ENCODE measurements around the gene SH3PXD2B.
"Not testable (repeated sequence)": the region's sequence is repeated elsewhere in the genome, so short reads cannot be mapped to it uniquely, and the experiment has no call there.

Gene SH3PXD2B

DNA sequence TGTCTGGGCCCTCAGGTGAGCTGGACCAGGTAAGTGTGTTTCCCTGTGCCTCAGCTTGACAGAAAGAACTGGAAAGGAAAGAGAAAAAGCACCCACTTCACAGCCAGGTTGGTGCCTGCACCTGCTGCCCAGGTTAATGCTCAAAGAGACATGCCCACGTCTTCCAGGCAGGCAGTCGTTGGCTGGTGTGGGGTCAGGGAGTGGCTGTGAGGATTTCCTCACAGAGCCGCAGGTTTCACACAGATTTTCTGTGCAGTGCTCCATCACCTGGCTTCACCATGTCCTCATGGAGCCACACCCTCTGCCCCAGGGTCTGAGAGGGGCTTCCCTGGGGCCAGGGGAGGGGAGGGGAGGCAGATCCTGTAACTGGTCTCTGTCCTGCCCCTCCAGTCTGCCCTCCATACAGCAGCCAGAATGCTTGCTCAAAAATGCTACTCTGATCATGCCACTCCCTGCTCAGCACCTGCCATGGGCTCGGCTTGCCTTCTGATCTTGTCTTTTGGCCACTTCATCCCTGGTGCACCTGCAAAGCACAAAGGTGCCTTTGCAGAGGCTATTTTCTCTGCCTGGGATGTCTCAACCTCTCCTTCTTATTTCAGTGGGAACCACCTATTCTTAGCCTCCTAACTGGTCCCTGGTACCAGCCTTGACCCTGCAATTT lies 88.2 kb downstream of the SH3PXD2B start:
- no peak for DNase-seq (ENCODE audit: low spot score)

DNA sequence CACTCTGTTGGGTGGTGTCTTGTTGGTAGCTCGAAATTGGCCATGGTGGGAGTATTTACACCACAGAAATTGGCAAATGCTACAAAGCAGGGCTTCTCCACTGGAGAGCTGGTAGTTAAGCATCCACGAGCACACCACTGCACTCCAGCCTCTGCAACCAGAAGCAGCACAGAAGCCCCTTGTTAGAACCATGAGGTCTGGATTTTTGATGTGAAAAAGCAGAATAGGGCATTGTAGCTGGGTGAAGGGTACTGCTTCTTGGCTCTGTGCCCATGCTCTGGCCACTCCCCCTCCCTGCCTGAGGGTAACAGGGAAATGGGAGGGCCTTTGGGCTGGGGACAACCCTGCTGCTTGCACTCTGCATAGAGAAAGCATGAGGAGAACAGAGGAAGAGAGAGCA lies 89.6 kb downstream of the SH3PXD2B start:
- no peak for DNase-seq (ENCODE audit: low spot score)

DNA sequence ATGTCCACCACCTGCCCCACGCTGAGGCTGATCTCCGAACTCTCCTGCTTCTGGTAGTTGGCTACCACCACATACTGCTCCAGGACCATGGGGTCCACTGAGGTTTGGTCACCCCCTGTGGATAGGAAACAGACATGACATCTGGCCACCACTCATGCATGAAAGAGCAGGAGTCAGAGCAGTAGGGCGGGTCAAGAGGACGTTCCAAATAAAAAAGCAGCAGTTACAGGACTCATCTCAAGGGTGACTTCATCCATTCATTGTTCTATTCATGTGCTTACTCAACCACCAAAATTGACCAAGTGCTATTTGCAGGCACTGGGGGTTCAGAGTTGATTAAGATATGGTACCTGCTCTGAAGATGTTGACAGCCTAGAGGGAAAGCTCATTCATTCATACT lies 91.6 kb downstream of the SH3PXD2B start:
- DNase-seq (ENCODE audit: low spot score): peak; percentile 59

DNA sequence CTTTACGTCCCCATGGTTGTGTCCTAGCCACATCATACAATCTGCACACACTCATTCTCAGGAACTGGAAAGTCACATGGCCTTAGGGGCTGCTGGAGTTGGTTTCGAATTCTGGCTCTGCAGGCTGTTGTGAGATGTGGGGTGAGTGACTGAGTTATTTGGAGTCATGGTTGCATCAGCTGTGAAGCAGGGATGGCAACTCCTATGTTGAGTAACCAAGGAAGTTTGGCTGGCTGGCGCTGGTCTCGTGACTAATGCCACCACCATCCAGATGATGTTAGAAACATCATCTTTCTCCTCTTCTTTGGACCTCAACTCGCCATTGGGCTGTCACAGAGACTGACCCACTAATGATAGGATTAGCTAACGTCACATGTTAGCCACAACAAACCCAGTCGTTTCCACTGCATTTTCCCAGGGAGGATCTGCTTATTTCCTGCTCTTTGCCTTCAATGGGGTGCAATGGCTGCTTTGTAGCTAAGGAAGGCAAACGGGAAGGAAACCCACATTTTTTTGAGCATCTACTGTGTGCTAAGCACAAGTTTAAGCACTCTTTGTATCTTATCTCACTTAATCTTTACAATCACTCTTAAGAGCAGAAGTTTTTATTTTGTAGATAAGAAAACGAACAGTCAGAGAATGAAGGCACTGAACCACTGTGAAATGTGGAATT lies 92.6 kb downstream of the SH3PXD2B start:
- DNase-seq (ENCODE audit: low spot score): peak; percentile 97

DNA sequence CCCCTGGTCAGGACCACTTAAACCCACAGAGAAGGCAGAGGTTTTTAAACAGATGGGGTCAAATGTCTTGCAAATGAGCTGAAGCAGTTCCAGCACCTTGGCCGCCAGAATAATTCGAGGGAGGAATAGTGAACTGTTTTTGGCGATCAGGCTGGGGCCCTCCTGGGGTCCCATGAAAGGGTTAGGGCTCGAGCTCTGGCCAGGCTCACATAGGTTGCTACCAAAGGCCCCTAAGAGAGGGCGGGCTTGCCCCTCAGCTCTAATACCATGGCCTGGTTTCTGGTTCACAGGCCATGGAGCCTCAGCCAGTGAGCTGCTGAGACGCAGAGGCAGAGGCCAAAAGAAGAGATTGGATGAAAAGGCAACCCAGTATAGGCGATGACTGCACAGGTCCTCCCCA lies 96.0 kb downstream of the SH3PXD2B start:
- no peak for DNase-seq (ENCODE audit: low spot score)

DNA sequence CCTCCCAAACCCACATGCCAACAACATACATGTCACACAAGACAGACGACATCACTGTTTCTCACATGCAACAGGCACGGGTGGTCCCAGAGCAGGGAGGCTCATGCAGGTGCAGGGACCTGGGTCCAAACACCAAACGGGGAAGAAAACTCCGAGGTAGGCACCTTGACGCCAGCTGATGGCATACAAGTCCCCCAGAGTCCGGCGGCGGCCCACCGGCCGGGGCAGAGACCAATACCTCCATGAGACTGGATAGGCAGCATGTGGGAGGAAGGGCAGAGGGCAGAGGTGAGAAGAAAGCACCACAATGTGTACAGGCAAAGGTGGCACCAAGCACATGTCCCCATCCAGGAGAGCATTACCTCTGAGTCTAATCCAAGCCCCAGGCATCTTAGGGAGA lies 97.8 kb downstream of the SH3PXD2B start:
- no peak for DNase-seq (ENCODE audit: low spot score)

DNA sequence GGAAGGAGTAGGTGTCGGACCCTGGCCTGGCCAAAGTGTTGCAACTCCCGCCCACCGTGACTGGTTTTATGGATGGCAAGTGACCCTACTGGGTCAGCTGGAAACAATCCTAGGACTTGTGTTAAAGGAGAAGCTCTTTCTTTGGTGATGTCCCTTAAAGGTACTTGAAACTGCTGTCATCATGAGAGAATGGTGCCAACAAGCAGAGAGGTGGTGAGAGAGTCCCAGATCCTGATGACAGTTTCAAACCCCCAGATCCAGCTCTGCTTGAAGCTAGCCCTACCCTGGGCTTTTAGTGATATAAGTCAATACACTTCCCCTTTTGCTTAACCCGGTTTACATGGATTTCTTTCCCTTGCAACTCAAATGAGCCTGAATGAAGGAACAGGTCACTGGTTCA lies 98.3 kb downstream of the SH3PXD2B start:
- DNase-seq (ENCODE audit: low spot score): no peak

DNA sequence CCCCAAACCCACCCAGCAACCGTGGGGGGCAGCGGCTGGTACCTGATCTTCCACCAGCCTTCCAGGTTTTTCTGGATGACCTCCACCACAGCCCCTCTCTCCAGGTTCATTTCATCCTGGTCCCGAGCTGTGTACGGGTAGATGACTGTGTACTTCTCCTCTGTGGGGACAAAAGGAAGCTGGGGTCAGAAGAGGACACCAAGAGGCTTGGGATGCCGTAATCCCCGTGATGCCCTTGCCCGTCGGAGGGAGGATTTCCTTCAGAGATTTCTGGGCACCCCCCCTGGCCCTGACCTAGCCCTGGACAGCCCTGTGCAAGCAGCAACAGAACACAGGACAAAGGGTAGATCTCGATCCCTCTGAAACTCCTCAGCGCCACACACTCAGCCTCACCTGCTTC lies 100.5 kb downstream of the SH3PXD2B start:
- DNase-seq (ENCODE audit: low spot score): no peak

DNA sequence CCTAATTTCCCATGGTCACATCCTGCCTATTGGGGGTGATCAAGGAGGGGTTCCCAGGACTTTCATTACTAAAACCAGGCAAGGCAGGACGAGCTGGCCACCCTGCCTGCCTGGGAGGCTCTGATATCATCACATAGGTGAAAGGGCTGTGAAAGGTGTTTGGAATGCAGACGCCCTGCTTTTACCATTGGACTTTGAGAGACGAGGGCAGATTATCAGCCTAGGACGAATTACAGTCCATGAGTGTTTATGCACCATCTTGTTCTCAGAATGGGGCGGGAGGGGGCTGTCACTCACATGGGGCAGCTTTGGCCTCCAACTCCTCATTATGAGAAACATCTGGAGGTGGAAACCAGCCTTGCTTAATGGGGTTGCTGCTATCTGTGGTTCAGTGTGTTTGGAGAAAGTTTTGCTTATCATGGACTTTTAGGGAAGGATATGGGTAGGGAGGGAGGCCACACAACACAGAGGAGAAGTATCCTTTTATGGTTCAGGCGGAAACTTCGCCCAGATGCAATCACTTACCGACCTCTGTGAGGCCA lies 101.0 kb downstream of the SH3PXD2B start:
- DNase-seq (ENCODE audit: low spot score): no peak

DNA sequence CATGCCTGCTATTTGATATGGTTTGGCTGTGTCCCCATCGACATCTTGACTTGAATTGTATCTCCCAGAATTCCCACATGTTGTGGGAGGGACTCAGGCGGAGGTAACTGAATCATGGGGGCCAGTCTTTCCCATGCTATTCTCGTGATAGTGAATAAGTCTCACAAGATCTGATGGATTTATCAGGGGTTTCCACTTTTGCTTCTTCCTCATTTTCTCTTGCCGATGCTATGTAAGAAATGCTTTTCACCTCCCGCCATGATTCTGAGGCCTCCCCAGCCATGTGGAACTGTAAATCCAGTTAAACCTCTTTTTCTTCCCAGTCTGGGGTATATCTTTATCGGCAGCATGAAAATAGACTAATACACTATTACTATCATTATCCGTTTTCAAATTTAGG lies 101.8 kb downstream of the SH3PXD2B start:
- not testable (repeated sequence) for DNase-seq (ENCODE audit: low spot score)

DNA sequence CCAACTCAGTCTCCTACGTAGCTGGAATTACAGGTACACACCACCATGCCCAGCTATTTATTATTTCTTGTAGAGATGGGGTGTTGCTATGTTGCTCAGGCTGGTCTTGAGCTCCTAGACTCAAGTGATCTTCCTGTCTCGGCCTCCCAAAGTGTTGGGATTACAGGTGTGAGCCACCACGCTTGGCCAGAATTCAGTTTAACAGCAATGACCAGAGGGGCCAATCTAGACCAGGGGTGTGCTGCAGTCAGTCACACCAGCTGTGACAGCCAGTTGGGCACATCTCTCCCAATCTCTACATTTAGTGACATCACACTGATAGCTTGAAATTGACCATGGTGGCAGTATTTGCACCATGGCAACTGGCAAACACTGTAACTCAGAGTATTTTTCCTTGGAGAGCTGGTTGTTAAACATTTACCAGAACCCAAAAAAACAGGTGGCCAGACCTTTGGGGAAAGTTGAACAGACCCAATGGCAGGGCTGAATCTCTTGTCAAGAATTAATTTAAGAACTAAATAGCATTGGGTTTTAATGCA lies 103.0 kb downstream of the SH3PXD2B start:
- no peak for DNase-seq (ENCODE audit: low spot score)

DNA sequence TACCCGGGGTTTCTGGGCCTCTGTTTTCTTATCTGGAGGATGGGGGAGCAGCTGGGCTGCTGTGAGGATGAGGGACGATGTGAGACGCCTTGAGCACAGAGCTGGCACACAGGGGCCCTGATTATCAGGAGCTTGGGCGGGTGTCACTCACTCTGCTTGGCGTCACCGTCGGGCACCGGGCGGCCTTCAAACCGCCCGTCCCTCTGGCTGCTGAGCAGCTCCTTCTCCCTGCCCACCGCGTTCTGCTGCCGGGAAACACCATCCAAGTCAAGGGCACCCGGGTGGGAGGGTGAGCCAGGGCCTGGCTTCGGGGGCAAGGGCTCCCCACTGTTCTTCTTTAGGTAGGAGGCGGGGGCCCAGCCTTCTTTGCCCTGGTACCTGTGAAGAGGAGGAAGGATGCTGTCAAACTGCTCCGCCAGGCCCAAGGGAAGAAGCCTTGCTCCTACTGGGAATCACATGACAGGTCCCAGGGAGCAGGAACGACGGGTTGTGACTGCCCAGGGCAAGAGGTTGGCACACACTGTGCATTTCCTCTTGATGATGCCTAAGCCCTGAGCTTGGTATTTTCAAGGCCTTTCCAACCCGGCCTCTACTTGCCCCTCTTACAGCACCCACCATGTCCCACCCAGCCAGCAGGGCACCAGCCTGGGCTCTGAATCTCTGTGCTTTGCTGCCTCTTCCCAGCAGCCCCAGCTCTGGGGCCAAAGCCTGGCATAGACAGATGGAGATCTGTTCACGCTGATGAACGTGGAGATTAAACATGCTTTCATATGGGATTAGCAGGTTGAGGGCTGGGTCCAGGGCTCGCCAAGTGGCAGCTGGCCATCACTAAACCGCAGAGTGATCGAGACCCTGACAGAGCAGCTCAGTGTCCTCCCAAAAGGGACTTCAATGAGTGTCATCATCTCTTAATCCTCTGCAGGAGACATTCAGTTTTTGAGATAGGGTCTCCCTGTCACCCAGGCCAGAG lies 103.8 kb downstream of the SH3PXD2B start:
- no peak for DNase-seq (ENCODE audit: low spot score)

DNA sequence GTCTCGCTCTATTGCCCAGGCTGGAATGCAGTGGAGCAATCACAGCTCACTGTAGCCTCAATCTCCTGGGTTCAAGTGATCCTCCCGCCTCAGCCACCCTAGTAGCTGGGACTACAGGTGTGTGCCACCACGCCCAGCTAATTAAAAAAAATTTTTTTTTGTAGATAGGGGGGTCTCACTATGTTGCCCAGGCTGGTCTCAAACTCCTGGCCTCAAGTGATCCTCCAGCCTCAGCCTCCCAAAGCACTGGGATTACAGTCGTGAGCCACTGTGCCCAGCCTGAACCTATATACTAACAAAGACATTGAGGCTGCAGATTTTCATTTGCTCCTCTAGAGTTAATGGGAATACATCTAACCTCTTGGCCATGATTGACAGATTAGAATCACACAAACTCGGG lies 105.6 kb downstream of the SH3PXD2B start:
- DNase-seq (ENCODE audit: low spot score): not testable (repeated sequence)

DNA sequence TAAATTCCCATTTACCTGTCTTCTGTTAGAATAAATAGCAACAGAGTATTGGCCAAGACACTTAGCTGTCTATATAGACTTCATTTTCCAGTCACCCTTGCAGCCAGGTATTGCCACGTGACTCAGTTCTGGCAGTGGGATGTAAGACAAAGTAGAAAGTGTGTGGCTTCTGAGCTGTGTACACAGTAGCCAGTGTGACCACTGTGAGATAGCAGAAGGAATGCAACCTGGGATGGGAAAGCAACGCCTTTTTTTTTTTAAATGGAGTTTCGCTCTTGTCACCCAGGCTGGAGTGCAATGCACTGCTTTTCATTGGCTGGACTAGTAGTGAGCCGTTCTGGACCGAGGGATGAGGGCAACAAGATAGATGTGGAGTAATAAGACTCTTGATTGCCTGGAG lies 106.2 kb downstream of the SH3PXD2B start:
- DNase-seq (ENCODE audit: low spot score): no peak

DNA sequence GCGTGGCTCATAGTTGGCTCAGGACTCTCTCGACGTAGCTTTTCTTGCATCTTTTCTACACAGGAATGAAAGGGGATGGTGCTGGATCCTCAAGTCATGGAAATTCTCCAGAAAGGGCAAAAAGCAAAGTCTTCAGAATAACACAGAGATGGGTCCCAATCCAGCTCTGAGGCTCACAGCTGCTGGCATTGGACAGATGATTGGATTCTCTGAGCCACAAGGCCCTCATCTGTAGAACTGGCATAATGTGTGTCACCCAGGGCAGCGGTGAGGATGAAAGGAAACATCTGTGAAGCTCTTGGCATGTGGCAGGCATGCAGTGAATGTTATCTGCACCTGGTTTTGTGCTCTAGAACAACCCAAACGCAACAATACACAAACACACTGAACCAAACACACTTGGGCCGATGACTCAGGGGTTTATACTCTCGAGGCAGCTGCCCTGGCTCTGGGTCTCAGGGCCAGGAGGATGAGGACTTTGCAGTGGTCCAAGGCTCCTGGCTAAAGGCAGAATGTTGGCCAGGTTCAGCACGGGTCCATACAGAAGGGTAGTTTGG lies 106.8 kb downstream of the SH3PXD2B start:
- no peak for DNase-seq (ENCODE audit: low spot score)

DNA sequence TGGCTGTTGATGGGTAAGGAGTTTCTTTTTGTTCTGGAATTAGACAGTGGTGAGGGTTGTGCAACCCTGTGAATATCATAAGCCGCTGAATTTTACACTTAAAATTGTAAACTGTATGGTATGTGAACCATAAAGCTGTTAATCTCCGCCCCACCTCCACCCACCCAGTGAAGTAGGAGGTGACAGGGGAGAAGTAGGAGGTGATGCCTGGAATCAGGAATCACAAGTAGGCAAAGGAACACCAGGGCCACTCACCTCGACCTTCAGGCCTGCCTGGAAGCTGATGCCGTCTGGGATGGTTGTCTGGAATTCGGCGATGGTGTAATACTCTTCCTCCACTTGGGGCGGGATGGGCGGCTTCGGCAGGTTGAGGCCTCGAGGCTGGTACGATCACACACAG lies 108.4 kb downstream of the SH3PXD2B start:
- DNase-seq (ENCODE audit: low spot score): no peak

DNA sequence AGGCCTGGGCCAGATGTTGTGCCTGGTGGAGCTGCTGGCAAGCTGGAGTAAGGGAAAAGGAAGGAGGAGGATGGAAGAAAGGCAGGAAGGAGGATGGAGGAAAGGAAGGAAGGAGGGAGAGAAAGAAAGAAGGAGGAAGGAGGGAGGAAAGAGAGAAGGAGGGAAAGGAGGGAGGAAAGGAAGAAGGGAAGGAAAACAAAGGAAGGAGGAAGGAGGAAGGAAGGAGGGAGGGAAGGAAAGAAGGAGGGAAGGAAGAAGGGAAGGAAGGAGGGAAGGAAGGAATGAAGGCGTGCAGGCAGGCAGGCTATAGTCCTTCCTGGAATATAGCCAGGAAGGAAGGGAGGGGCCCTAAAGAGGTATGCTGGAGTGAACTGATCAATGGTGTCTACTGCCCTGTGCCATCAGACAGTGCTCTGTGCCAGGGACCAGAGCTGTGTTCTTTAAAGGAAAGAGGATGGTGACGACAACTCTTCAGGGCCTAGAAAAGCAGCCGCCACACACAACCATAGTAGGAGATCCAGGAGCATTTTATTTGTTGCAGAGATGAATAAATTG lies 109.4 kb downstream of the SH3PXD2B start:
- no peak for DNase-seq (ENCODE audit: low spot score)

DNA sequence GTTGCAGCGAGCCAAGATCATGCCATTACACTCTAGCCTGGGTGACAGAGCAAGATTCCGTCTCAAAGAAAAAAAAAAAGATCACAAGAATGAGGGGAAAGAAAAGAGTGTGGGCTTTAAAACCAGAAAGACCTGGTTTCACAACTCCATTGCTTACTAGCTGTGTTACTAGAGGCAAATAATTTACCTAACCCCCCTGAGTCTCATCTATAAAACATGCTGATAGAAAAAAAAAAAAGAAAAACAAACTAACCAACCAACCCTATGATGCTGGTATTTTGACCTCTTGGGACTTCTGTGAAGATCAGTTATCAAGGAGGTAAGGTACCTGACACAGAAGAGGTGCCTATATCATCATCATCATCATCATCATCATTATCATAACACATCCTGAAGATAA lies 110.6 kb downstream of the SH3PXD2B start:
- no peak for DNase-seq (ENCODE audit: low spot score)

DNA sequence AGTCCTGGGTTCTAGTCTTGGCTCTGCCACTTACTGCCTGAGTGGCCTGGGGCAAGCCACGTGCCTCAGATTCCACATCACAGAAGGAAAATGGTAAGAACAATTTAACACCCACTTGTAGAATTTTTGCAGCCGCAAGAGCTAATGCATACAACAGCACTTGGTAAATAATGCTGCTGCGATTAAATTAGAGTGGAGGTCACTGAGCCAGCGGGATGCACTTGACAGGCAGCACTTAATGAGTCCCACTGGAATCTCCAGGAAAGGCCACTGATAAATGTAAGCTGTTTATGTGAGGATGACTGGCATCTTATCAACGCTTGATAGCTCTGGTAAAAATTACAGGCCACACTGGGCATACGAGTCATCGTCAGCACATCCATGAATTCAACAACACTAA lies 111.4 kb downstream of the SH3PXD2B start:
- DNase-seq (ENCODE audit: low spot score): peak; percentile 42

DNA sequence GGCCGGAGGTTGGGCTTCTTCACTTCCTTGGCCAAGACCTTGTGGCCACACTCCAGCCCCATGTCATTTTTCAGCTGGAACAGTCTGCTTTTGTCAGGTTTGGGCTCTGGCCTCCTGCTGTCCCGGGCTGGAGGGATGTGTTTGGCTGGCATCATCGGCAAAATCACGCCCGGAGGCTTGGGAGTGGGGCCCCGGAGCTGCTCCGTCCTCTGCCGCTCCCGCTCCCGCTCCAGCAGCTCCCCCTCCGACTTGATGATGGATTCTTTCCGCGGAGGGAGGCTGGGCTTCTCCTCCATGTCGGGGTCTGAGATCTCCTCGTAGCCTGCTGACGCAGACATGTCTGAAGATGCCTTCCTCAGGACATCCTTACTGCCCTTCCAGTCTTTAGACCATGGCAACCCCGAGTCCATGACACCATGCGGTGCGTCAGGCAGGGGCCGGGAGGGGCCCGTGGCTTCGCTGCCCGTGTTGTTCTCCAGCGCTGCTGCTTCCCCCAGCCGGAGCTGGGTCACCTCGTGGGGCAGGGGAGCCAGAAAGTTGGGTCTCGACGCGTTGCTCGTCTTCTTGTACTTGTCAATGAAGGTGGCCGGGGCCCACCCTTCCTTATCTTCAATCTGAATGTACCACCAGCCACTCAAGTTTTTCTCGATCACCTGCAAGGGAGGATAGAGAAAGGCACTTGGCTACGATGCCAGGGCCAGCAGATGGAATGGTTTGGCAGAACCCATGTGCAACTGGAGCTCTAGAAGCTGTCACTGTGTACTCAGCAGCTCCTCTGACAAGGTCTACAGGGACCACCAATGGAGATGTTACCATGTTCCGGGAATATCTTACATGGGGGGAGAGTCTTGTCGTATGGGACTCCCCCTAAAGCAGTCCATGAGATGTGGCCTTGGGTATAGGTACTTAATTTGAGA lies 114.8 kb downstream of the SH3PXD2B start:
- no peak for DNase-seq (ENCODE audit: low spot score)
